Activated naive CD8-positive, alpha-beta T cell treated with anti-CD3 and anti-CD28 coated beads, Interleukin-2, amount 50 U/mL, for 24 hours (primary cell): ENCODE measurements around the gene PMIS2.

Source experiments
- ATAC-seq: fragments of 150-1000 bp; cut with Tn5 transposase; one replicate; pipeline ENCODE4 v1.10.0; 2021
- DNase-seq: peaks from one replicate; pipeline ENCODE4 v3.0.0; 2021
- H3K27ac Mint-ChIP-seq: one replicate; pipeline ENCODE4 v1.8.0; 2021; ENCODE audit warnings: mild to moderate bottlenecking, mixed read lengths
- H3K27me3 Mint-ChIP-seq: one replicate; pipeline ENCODE4 v1.8.0; 2021; ENCODE audit warnings: mixed read lengths
- H3K36me3 Mint-ChIP-seq: one replicate; pipeline ENCODE4 v1.8.0; 2021; ENCODE audit warnings: low read depth, mixed read lengths
- H3K4me1 Mint-ChIP-seq: one replicate; pipeline ENCODE4 v1.8.0; 2021; ENCODE audit warnings: mixed read lengths
- H3K4me3 Mint-ChIP-seq: one replicate; pipeline ENCODE4 v1.8.0; 2021; ENCODE audit warnings: mild to moderate bottlenecking, moderate library complexity, mixed read lengths
- H3K9me3 Mint-ChIP-seq: one replicate; pipeline ENCODE4 v1.8.0; 2021; ENCODE audit warnings: mixed read lengths

PMIS2 gene

GRCh38 chr19:35585848-35586247 lies at the start of gene PMIS2:
Gene PMIS2, plus strand, starts transcription at chr19:35586173. Its CDS starts 87 bp downstream, at chr19:35586260.
- H3K9me3 Mint-ChIP-seq, result no peaks in the 10 kb centered on the region
- no peak for ATAC-seq

GRCh38 chr19:35539314-35539713 lies 46.7 kb upstream of the PMIS2 start:
- peaks cover 7% of the 10 kb centered on the region for H3K36me3 Mint-ChIP-seq
- H3K4me3 Mint-ChIP-seq, result no peak overlapping the region
- ATAC-seq, result no peak
- no peaks in the 10 kb centered on the region for H3K9me3 Mint-ChIP-seq
- H3K4me1 Mint-ChIP-seq, result peaks cover 11% of the 10 kb centered on the region
- no peak for DNase-seq
- H3K27me3 Mint-ChIP-seq, result no peaks in the 10 kb centered on the region
- no peak overlapping the region for H3K27ac Mint-ChIP-seq

More at GRCh38 chr19:35585848-35586247, at the start of gene PMIS2:
- H3K27me3 Mint-ChIP-seq, result peaks cover 28% of the 10 kb centered on the region
- no peak within 1 kb of the TSS for H3K4me3 Mint-ChIP-seq
- no peaks in the 10 kb centered on the region for H3K36me3 Mint-ChIP-seq
- no peak within 1 kb of the TSS for H3K27ac Mint-ChIP-seq
- no peaks in the 10 kb centered on the region for H3K4me1 Mint-ChIP-seq
- DNase-seq, result peak; percentile 28

- Mint-ChIP-seq H3K4me1 (peaks cover 16% of the 10 kb centered on the region), H3K27ac (no peak overlapping the region), H3K4me3 (no peak overlapping the region), H3K36me3 (peaks cover 9% of the 10 kb centered on the region), H3K9me3 (no peaks in the 10 kb centered on the region), H3K27me3 (no peaks in the 10 kb centered on the region)
- DNase-seq (no peak), ATAC-seq (no peak)
Observed at GRCh38 chr19:35539850-35540249, 46.1 kb upstream of the PMIS2 start.

- H3K9me3 Mint-ChIP-seq, result no peaks in the 10 kb centered on the region
Observed at GRCh38 chr19:35540356-35540927, 45.5 kb upstream of the PMIS2 start.

GRCh38 chr19:35542209-35542608 lies 43.8 kb upstream of the PMIS2 start:
- no peak overlapping the region for H3K4me3 Mint-ChIP-seq
- no peak for DNase-seq
- H3K36me3 Mint-ChIP-seq, result peaks cover 17% of the 10 kb centered on the region
- H3K27me3 Mint-ChIP-seq, result no peaks in the 10 kb centered on the region
- H3K4me1 Mint-ChIP-seq, result peaks cover 31% of the 10 kb centered on the region
- no peak overlapping the region for H3K27ac Mint-ChIP-seq
- no peak for ATAC-seq
- H3K9me3 Mint-ChIP-seq, result no peaks in the 10 kb centered on the region

More at GRCh38 chr19:35540356-35540927, 45.5 kb upstream of the PMIS2 start:
- no peak overlapping the region for H3K4me3 Mint-ChIP-seq
- no peak overlapping the region for H3K27ac Mint-ChIP-seq
- no peaks in the 10 kb centered on the region for H3K27me3 Mint-ChIP-seq
- no peak for DNase-seq
- H3K36me3 Mint-ChIP-seq, result peaks cover 9% of the 10 kb centered on the region
- H3K4me1 Mint-ChIP-seq, result peaks cover 17% of the 10 kb centered on the region
- no peak for ATAC-seq

- Mint-ChIP-seq H3K4me1 (peaks cover 36% of the 10 kb centered on the region), H3K27ac (no peak overlapping the region), H3K27me3 (no peaks in the 10 kb centered on the region), H3K36me3 (peaks cover 20% of the 10 kb centered on the region), H3K4me3 (peak overlapping the region; percentile 96), H3K9me3 (no peaks in the 10 kb centered on the region)
- no peak for DNase-seq
- no peak for ATAC-seq
Observed at GRCh38 chr19:35543280-35544109, 42.5 kb upstream of the PMIS2 start.

- peak overlapping the region; percentile 91 for H3K27ac Mint-ChIP-seq
- H3K4me1 Mint-ChIP-seq, result peaks cover 43% of the 10 kb centered on the region
- DNase-seq (no peak), ATAC-seq (no peak)
- H3K9me3 Mint-ChIP-seq, result no peaks in the 10 kb centered on the region
- peak overlapping the region; percentile 96 for H3K4me3 Mint-ChIP-seq
- peaks cover 26% of the 10 kb centered on the region for H3K36me3 Mint-ChIP-seq
- H3K27me3 Mint-ChIP-seq, result no peaks in the 10 kb centered on the region
Observed at GRCh38 chr19:35544110-35544802, 41.7 kb upstream of the PMIS2 start.

GRCh38 chr19:35545001-35545854 lies 40.7 kb upstream of the PMIS2 start, which contains the start of gene TMEM147:
Gene TMEM147, plus strand, starts transcription at chr19:35545626. Its CDS starts 114 bp downstream, at chr19:35545740.
- DNase-seq (peak; percentile 92), ATAC-seq (peak; percentile 81)
- Mint-ChIP-seq H3K4me3 (peak within 1 kb of the TSS; percentile 96), H3K36me3 (peaks cover 26% of the 10 kb centered on the region), H3K9me3 (no peaks in the 10 kb centered on the region), H3K27ac (peak within 1 kb of the TSS; percentile 95), H3K4me1 (peaks cover 43% of the 10 kb centered on the region), H3K27me3 (no peaks in the 10 kb centered on the region)

- H3K4me3 Mint-ChIP-seq, result peak overlapping the region; percentile 96
- H3K27ac Mint-ChIP-seq, result peak overlapping the region; percentile 95
- peaks cover 40% of the 10 kb centered on the region for H3K4me1 Mint-ChIP-seq
- peaks cover 25% of the 10 kb centered on the region for H3K36me3 Mint-ChIP-seq
- no peaks in the 10 kb centered on the region for H3K9me3 Mint-ChIP-seq
- DNase-seq, result peak; percentile 76
- ATAC-seq, result peak; percentile 83
- no peaks in the 10 kb centered on the region for H3K27me3 Mint-ChIP-seq
Observed at GRCh38 chr19:35545855-35546381, 40.1 kb upstream of the PMIS2 start.

GRCh38 chr19:35546532-35546931 lies 39.4 kb upstream of the PMIS2 start:
- no peak for ATAC-seq
- H3K4me1 Mint-ChIP-seq, result peaks cover 40% of the 10 kb centered on the region
- H3K9me3 Mint-ChIP-seq, result no peaks in the 10 kb centered on the region

GRCh38 chr19:35549174-35549788 lies 36.7 kb upstream of the PMIS2 start:
- Mint-ChIP-seq H3K9me3 (no peaks in the 10 kb centered on the region), H3K4me1 (peaks cover 34% of the 10 kb centered on the region), H3K36me3 (peaks cover 20% of the 10 kb centered on the region), H3K27me3 (no peaks in the 10 kb centered on the region), H3K27ac (no peak overlapping the region), H3K4me3 (no peak overlapping the region)
- ATAC-seq (no peak), DNase-seq (peak; percentile 56)

More at GRCh38 chr19:35546532-35546931, 39.4 kb upstream of the PMIS2 start:
- peak overlapping the region; percentile 95 for H3K27ac Mint-ChIP-seq
- peak overlapping the region; percentile 96 for H3K4me3 Mint-ChIP-seq
- H3K36me3 Mint-ChIP-seq, result peaks cover 25% of the 10 kb centered on the region
- no peaks in the 10 kb centered on the region for H3K27me3 Mint-ChIP-seq
- DNase-seq, result no peak

GRCh38 chr19:35549879-35550523 lies 36.0 kb upstream of the PMIS2 start:
- Mint-ChIP-seq H3K9me3 (no peaks in the 10 kb centered on the region), H3K4me1 (peaks cover 27% of the 10 kb centered on the region), H3K27ac (no peak overlapping the region), H3K27me3 (no peaks in the 10 kb centered on the region), H3K36me3 (peaks cover 17% of the 10 kb centered on the region), H3K4me3 (no peak overlapping the region)
- DNase-seq, result no peak
- no peak for ATAC-seq
